HG03039 (cell line): ENCODE data around the gene CLDN10.
A peak's percentile ranks its signal among the peaks of the same experiment; 100 is the strongest.

ENCODE experiments used
- ATAC-seq: cut with Tn5 transposase; IDR thresholded peaks from one replicate; pipeline ENCODE4 v1.9.1; 2021; ENCODE audit warnings: mild to moderate bottlenecking, moderate library complexity; ENCODE audit not compliant: unreplicated experiment

The CLDN10 gene

GRCh38 chr13:95593462-95593861, 40.9 kb downstream of the CLDN10 start:
- ATAC-seq = no peak

- ATAC-seq = no peak
Observed at GRCh38 chr13:95596701-95597100, 44.2 kb downstream of the CLDN10 start.

- no peak for ATAC-seq
Observed at GRCh38 chr13:95601216-95601615, 48.7 kb downstream of the CLDN10 start.

- ATAC-seq = no peak
Observed at GRCh38 chr13:95601906-95602305, 49.4 kb downstream of the CLDN10 start.

GRCh38 chr13:95603887-95604555, 51.5 kb downstream of the CLDN10 start:
- no peak for ATAC-seq

GRCh38 chr13:95604556-95604915, 52.0 kb downstream of the CLDN10 start:
- ATAC-seq = no peak

GRCh38 chr13:95605448-95606125, 53.1 kb downstream of the CLDN10 start:
- ATAC-seq = no peak

GRCh38 chr13:95607366-95607765, 54.8 kb downstream of the CLDN10 start:
- no peak for ATAC-seq

- ATAC-seq = no peak
Observed at GRCh38 chr13:95608640-95609323, 56.3 kb downstream of the CLDN10 start.

GRCh38 chr13:95614641-95615245, 62.2 kb downstream of the CLDN10 start:
- ATAC-seq = no peak

GRCh38 chr13:95615539-95615938, 63.0 kb downstream of the CLDN10 start:
- no peak for ATAC-seq

- no peak for ATAC-seq
Observed at GRCh38 chr13:95620030-95620824, 67.7 kb downstream of the CLDN10 start.

- ATAC-seq = no peak
Observed at GRCh38 chr13:95620825-95621498, 68.4 kb downstream of the CLDN10 start.

- ATAC-seq = no peak
Observed at GRCh38 chr13:95623141-95623540, 70.6 kb downstream of the CLDN10 start.

GRCh38 chr13:95624020-95624419, 71.5 kb downstream of the CLDN10 start:
- ATAC-seq = peak; percentile 47

GRCh38 chr13:95626768-95627167, 74.2 kb downstream of the CLDN10 start:
- no peak for ATAC-seq

GRCh38 chr13:95627590-95627989, 75.1 kb downstream of the CLDN10 start:
- no peak for ATAC-seq

GRCh38 chr13:95628488-95628887, 76.0 kb downstream of the CLDN10 start:
- no peak for ATAC-seq

GRCh38 chr13:95629071-95629470, 76.6 kb downstream of the CLDN10 start:
- no peak for ATAC-seq
